ENCODE data around the gene HDAC4. TPM values are rescaled to one million over a fixed set of nuclear protein-coding genes. Genes with fewer than 3 reads are reported as not detected.

HDAC4 gene
- total RNA-seq, 1 experiment from 2014 or later = 32.0 TPM

DNA sequence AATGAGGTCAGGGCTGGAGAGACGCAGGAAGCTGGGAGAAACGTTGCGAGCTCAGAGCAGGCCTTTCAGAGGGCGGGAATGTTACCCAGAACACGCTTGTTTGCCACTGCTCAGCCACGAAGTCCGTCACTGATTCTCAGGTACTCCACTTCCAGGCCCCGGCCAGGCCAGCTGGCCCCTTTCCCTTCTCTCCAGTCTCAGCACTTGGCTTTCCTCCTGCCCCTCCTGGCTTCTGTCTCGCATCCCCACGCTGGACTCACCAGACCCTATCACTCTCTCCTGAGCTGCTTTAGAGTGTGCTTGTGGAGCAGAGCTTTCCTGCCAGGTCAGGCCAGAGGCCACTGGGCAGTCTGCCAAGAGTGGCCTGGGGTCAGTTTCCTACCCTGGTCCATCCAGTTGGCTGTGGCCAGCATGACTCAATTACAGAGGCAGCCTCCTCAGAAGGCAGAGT is 401.5 kb downstream of the HDAC4 start:
- Histone ChIP-seq H3T11ph (ENCODE audit: low read length) (no peak overlapping the region), H3K14ac (ENCODE audit: insufficient read depth, low read length) (no peak overlapping the region; the same call in 1 of the 2 replicates), H3K9me3 (ENCODE audit: control insufficient read depth, low read depth, low read length) (no peaks in the 10 kb centered on the region), H3K56ac (ENCODE audit: insufficient read length, low read depth, low read length) (no peak overlapping the region), H3K79me2 (ENCODE audit: insufficient read depth, low read length) (no peaks in the 10 kb centered on the region), H2AK5ac (ENCODE audit: insufficient read length, low read length) (no peak overlapping the region), H3K79me1 (ENCODE audit: insufficient read depth, low read depth, low read length, poor library complexity, severe bottlenecking) (no peaks in the 10 kb centered on the region), H3K4me1 (ENCODE audit: insufficient read depth, low read length) (no peaks in the 10 kb centered on the region), H2BK12ac (ENCODE audit: insufficient read length, low read depth, low read length) (no peak overlapping the region), H4K5ac (ENCODE audit: insufficient read length, low read depth, low read length) (no peak overlapping the region), H2BK15ac (ENCODE audit: low read depth, low read length) (no peak overlapping the region), H2BK120ac (ENCODE audit: low read depth, low read length, poor library complexity, severe bottlenecking) (no peak overlapping the region), H3K23ac (ENCODE audit: insufficient read length, low read depth, low read length) (no peak overlapping the region), H4K8ac (replicated peaks; ENCODE audit: insufficient read length, low read depth, low read length) (no peak overlapping the region), H4K20me1 (ENCODE audit: control insufficient read depth, insufficient read depth, insufficient read length) (no peaks in the 10 kb centered on the region), H3K4me2 (ENCODE audit: insufficient read depth, insufficient read length, low read length) (no peak overlapping the region), H3K18ac (ENCODE audit: insufficient read length, low read depth, low read length) (no peak overlapping the region), H4K91ac (ENCODE audit: insufficient read length, low read depth, low read length) (no peak overlapping the region), H3K9ac (ENCODE audit: extremely low read depth, insufficient read length, low read length) (no peak overlapping the region), H3K23me2 (ENCODE audit: insufficient read length, low read depth, low read length, poor library complexity, severe bottlenecking) (no peaks in the 10 kb centered on the region), H3K4ac (ENCODE audit: low read depth, low read length) (no peak overlapping the region), H2AFZ (ENCODE audit: low read length) (no peak overlapping the region), H2BK20ac (ENCODE audit: low read depth, low read length, poor library complexity, severe bottlenecking) (no peak overlapping the region), H3K27ac (ENCODE audit: insufficient read length, low read depth, low read length) (no peak overlapping the region), H2BK5ac (ENCODE audit: insufficient read length, low read length) (no peak overlapping the region), H3K27me3 (ENCODE audit: insufficient read depth, low read length) (no peaks in the 10 kb centered on the region)
- Mint-ChIP-seq H3K9me3 (peaks cover 15 to 16% of the 10 kb centered on the region in 2 experiments), H3K27ac (no peak overlapping the region), H3K4me3 (no peak overlapping the region), H3K36me3 (ENCODE audit: insufficient read depth in 1 of 3, low read depth in 3 of 3) (peaks cover 0 to 2% (median 0%) of the 10 kb centered on the region in 3 experiments; a peak in 3 of 7 replicates), H3K4me1 (no peaks in the 10 kb centered on the region), H3K27me3 (ENCODE audit: low read depth) (peaks cover 21% of the 10 kb centered on the region)
- WGBS (ENCODE audit: extremely low coverage, insufficient read length, low lambda C conversion rate) = no CpG with 5 or more reads among the region's 10 CpGs
- no peak for DNase-seq
- TF ChIP-seq, protein P1, sequence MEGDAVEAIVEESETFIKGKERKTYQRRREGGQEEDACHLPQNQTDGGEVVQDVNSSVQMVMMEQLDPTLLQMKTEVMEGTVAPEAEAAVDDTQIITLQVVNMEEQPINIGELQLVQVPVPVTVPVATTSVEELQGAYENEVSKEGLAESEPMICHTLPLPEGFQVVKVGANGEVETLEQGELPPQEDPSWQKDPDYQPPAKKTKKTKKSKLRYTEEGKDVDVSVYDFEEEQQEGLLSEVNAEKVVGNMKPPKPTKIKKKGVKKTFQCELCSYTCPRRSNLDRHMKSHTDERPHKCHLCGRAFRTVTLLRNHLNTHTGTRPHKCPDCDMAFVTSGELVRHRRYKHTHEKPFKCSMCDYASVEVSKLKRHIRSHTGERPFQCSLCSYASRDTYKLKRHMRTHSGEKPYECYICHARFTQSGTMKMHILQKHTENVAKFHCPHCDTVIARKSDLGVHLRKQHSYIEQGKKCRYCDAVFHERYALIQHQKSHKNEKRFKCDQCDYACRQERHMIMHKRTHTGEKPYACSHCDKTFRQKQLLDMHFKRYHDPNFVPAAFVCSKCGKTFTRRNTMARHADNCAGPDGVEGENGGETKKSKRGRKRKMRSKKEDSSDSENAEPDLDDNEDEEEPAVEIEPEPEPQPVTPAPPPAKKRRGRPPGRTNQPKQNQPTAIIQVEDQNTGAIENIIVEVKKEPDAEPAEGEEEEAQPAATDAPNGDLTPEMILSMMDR (conservative IDR thresholded peaks at IDR 0.05) = no peak
